Measurements from ENCODE around the gene SIK1. TPM values are rescaled to one million over a fixed set of nuclear protein-coding genes. Genes with fewer than 3 reads are reported as not detected.
"Not testable (repeated sequence)": the region's sequence is repeated elsewhere in the genome, so short reads cannot be mapped to it uniquely, and the experiment has no call there.

Gene SIK1
- 0.57 TPM for polyA plus RNA-seq (ENCODE audit: insufficient read length)

DNA sequence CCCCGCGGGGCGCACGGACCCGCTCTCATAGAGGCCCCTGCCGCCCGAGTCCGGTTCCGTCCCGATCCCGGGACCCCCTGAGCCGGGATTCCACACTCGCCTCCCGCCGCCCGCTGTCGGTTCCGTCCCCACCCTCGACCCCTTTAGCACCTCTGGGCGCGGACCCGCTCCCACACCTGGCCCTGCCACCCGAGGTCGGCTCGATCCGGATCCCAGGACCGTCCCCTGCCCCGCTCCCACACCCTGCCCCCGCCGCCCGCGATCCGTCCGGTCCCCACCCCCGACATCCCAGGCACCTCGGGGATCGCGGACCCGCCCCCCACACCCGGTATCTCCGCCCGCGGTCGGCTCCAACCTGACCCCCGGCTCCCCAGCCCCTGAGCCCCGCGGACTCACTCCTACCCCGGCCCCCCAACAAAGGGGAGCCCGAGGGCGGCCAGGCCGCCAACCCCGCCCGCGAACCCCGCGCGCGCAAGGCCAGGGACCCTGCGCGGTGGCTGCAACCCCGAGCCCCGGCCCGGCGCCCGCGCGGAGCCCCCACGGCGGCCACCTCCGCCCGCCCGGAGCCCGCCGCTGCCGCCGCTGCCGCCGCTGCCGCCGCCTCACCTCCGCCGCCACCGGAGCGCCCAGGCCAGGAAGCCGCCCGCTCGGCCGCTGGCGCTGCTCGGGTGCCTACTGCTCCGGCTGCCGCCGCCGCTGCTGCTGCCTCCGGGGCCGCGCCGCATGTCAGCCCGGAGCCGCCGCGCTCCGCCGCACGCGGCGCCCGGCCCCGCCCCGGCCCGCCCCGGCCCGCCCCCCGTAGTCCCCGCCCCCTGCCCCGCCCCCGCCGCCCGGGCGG is at the start of gene SIK1:
SIK1 (minus strand) TSS at position 728 of the 838 bp plus-strand sequence. CDS start 953 bp downstream, outside the sequence.
- DNase-seq: not testable (repeated sequence)

DNA sequence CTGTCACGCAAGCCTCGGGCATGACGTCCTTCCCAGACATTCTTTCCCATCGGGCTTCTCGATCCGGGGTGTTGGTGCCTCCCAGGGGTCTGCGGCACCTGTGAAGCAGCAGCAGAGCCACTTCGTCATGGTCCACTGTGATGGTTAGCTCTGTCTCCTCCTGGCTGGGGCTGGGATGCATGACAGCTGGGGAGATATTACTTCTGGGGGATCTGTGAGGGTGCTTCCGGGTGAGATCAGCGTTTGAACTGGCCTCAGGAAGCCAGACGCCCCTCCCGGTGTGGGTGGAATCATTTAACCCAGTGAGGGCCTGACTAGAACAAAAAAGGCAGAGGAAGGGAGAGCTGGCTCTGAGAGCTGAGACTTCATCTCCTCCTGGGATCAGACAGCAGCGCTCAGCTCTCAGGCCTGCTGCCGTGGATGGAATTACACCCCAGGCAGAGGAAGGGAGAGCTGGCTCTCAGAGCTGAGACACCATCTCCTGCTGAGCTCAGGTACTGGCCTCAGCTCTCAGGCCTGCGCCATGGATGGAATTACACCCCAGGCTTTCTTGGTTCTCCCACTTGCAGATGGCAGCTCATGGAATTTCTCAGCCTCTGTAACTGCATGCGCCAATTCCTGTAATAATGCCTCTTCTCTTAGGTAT is 44.8 kb upstream of the SIK1 start:
- DNase-seq: not testable (repeated sequence)

DNA sequence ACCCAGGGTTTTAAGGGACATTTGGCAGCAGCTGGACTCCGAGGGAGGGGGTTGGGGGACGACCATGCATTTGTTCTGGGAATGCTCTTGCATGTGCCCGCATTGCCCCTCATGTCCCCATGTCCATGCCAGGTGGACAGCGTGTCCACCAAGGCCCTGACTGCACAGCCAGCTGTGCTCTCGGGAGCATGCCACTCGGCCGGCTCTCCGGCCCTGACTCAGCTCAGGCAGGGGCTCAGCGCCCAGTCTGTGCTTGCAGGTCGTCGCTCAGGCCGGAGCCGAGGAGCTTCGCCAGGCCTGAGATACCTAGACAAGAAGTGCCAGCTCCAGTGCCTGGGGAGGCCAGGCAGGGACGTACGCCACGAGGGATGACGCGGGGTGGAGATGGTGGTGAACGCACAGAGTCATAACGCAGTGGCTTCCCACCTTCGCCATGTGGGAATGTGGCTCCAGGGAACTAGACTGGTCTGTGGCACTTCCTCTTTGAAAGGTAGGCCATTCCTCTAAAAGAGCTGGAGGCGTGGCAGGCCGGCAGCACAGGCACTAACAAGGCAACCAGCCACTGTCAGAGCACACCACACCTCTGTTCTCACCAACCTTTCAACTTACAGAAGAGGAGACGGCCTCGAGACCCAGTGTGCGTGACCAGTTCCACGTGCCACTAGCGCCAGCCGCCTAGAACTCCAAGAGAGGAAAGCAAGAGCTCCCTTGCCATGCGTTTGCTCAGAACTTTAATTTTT is 43.0 kb upstream of the SIK1 start:
- DNase-seq: not testable (repeated sequence)

DNA sequence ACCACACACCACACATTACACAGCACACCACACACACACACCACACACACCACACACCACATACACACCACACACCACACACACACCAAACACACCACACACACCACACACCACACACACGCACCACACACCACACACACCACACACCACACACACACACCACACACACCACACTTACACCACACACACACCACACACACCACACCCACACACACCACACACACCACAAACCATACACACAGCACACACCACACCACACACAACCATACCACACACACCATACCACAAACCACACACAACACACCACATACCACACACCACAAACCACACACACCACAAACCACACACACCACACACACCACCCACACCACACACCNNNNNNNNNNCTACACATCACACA is 40.9 kb upstream of the SIK1 start:
- DNase-seq: no peak

DNA sequence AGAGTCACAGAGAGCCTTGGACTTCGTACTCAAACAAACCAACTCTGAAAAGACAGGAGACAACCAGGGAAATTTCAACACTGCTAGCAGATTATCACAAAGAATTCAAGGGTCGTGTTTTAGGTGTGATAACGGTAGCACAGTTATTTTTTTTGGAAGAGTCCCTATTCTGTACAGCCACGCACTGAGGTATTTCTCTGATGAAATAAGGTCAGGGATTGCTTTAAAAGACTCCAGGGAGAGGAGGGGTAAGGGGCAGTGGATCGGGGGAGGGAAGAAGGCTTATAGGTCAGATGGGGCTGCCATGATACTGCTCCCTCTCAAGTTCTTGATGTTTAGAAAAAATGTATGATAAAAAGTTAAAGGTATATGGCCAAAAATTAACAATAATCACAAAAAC is 38.2 kb upstream of the SIK1 start:
- DNase-seq: not testable (repeated sequence)

DNA sequence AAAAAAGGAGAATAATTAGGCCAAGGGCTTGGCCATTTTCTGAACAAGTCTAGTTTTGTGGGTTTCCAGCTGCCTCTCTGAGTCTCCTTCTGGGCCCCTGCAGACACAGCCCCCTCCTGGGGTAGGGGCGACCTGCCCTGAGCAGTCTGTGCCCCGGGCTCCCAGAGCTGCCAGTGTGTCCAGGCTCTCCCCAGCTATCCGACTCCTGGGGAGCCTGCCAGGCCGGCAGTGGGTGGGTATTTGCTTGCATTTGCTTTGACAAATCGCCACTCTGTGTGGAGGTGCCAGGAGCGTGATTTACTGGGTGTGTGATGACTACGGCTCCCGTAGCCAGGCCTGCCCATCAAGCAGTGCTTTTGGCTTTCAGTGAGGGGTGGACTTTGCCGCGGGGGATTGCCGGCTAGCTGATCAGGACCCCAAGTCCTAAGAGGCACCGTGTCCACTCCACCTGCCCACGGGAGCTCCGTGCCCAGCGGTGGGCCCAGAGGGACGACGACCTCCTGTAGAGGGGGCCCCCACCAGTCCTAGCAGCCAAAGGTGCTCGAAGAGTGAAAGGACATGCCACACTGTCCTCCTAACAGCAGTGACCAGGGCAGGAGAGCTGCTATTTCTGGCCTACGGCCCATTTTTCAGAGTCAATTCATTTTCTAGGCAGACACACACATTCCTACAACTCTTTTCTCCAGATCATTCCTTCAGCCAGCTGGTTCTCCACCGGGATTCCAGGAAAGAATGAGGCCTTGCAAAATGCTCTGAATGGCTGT is 36.7 kb upstream of the SIK1 start:
- not testable (repeated sequence) for DNase-seq

DNA sequence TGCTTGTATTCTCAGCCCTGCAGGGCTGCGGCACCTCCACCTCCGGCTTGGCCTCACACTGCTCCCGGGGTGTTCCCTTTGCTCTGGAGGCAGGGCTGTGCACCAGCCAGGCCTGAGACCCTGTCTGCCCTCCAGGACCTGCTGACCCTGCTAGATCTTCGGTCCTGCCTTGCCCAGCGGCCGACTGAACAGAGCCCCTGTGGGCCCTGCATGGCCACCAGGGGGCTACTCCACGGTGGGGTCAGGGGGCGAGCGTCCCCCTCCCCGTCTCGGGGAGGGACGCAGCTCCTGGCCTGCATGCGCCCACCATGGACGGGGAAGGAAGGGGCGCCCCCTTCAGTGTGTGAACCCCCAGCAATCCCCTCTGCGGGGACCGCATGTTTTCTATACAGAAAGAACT is 36.0 kb upstream of the SIK1 start:
- DNase-seq: not testable (repeated sequence)

DNA sequence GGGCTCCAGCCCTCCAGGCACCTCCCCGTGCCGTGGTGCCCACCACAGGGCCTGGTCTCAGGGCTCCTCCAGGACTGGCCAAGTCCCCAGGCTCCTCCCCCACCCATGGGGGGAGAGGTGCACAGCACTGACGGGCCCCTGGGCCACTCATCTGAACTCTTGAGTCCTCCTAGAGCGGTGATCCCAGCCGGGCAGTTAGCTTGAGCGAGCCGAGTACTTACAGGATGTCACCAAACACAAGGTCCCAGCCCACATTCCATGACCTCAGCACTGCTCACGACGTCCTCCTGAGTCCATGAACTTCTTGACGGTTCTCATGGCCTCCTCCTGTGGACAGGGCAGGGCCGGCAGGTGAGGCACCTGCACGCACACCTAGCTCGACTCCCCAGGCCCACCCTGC is 33.5 kb upstream of the SIK1 start:
- not testable (repeated sequence) for DNase-seq

DNA sequence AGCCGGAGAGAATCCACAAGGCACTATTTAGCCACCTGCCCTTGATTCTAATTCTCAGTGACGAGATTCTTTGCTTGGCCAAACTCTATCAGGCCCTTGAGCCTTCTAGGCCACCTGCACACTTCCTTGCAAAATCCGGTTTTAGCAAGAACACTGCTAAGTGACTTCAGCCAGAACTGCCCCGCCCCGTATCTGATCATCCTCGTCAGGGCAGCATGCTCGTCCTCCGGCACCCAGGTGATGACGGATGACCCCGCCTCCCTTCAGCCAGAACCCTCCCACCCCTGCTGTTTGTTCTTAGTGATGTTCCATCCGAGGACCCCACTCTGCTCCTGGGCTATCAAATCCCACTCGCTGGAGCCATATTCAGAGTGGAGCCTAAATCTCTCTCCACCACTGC is 32.1 kb upstream of the SIK1 start:
- DNase-seq: not testable (repeated sequence)

DNA sequence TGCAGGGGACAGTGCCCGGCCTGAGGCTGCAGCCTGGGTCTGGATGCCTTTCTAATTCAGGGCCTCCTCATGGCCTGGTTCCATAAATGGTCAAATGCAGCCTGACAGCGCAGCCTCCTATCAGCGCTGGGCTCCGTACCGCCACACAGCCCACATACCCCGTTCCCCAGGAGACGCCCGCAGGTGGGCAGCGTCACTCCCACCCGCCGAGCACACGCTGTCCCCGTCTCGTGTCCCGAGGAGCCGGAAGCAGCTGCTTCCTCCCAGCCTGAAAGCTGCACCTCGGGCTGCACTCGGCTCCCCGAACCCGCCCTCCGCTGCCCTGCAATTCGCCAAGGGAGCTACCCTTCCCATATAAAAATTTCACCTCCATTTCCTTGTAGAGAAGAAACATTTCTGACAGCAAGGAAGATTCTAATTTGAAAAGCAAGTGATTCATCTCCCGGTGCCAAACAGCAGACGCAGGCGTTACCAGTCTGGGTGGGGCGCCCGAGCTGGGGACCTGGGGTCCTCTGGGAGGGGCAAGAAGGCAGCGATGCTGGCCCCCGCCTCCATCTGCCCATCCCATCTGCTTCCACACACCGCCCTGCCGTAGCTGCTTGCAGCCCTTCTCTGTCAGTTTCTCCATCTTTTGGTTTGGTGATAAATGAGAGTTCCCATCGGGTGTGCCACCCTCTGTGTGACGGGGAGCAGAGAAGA is 29.8 kb upstream of the SIK1 start:
- DNase-seq: not testable (repeated sequence)

DNA sequence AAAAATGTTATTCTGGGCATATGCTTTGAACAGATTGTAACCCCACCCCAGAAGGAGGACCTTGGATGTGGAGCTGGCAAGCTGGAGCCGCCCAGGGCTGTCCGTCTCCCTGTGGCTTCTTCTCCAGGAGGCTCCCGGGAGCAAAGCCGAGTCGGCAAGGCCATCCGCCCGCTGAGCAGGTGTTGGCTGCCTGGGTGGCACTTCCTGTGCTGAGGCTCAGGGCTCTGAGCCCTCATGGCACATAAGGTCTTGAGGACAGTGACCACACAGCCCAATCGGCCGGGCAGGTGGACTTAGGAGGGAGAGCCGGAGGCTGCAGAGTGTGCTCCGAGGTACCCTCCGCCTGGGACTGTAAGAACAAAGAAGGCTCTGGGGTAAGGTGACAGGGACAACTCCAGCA is 28.8 kb upstream of the SIK1 start:
- not testable (repeated sequence) for DNase-seq

DNA sequence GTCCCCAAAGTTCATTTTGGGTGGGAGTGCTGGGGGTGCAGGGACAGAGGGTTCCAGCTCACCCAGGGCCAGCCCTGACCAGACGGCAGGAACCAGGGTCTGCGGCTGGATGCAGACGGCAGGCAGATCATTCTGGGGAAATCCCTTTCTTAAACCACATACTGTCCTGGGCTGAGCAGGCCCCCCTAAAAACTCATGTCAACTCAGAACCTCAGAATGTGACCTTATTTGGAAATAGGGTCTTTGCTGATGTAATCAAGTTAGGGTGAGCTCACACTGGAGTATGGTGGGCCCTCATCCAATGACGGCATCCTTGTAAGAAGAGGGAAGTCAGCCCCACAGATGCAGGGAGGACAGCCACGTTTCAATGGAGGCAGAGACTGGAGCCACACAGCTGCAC is 27.2 kb upstream of the SIK1 start:
- not testable (repeated sequence) for DNase-seq

DNA sequence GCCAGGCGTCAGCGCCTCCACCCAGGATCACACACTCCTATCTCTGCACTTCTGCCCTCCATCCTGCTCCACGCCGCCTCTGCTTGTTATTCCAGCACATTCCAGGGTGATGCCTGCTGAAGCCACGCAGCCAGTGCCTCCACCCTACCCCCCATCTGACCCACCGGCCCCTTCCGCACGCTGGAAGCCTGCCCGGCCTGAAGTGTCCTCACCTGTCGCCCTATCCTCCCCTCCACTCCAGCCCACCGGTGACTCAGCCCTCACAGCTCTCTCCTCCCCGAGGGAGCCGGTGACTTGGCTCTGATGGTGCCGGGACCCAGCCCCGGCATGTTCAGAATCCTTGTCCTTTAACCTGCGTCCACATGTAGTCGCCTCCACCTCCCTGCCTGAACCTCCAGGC is 24.9 kb upstream of the SIK1 start:
- not testable (repeated sequence) for DNase-seq

DNA sequence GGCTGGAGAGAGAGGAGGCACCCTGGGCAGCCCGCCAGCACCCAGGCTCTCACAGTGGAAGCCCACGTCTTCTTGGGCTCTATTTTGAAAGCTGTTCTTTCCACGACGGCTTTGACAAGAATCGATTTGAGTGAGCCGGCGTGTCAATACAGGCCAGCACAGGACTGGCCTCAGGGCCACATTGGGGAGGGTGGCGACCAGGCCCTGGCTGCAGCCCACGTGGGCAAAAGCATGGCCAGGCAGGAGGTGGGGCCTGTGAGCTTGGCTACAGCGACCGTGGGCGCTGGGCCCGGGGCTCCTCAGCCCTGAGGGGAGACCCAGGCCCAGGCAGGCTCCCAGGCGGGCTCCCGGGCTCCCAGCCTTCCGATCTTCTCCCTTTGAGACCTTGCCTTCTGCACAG is 23.4 kb upstream of the SIK1 start:
- DNase-seq: not testable (repeated sequence)

DNA sequence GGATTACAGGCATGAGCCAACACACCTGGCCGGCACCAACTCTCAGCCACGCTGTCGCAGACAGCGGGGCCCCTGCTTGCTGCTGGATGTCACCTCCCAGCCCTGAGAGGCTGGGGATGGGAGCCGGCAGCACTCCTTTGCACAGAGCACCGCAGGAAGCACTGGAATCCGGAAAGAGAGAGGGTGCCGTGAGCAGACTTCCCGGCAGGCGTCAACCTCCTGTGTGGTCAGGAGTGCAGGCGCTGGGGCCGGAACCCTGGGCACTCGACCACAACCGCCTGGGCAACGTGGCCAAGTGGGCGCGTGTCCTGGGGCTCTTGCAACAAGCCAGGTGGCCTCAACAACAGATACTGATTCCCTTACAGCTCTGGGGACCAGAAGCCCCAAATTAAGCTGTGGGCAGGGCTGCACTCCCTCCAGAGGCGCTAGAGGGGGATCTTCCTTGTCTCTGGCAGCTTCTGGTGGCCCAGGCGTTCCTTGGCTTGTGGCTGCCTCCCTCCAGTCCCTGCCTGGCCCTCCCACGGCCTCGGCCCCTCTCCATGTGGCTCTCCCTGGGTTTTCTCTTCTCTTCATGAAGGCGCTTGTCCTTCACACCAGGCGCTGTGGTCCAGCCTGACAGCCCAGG is 20.5 kb upstream of the SIK1 start:
- not testable (repeated sequence) for DNase-seq

DNA sequence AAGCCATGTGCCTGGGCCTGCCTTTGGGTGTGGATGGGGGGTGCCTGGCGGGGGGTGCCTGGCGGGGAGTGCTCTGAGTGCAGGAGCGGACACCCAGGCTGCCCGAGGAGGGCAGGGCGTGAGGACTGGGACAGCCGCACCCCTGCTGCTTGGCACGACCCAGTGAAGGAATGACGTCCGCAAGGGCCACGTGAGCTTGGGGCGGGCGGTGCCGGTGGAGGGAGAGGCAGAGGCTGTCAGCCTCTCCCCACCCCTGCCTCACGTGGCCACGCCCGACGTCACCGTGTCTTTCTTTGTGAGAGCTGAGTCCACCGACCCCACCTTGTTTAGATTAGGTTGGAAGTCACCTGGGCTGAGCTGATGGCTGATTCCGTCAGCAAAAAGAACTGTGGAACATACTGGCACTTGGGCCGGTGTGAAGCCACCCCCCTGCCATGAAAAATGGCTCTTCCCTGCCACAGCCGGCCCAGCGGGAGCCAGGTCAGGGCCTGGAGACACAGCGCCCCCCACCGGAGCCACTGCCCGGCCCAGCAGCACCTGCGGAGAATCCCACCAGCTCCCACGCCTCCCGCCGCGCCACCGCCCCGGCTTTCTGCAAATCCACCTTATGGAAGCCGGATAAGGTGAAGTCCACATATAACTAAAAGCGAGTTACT is 19.5 kb upstream of the SIK1 start:
- DNase-seq: not testable (repeated sequence)

DNA sequence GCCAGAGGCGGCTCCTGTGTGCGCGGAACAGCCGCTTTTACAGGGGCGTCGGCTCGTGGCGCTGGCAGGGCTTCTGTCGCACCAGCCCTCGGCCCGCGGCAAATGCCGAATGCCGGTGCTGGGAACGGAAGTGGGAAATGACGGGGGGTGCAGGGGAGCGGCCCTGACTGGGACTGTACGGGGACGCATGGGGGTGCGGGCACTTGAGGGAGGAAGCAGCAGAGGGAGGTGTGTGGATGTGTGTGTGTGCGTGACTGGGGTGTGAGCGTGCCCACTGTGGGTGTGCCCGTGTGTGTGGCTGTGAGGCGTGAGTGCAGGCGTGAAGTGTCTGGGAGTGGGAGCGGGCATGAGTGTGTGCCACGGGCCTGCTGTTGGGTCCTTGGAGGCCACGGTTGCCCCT is 17.6 kb upstream of the SIK1 start:
- DNase-seq: not testable (repeated sequence)

DNA sequence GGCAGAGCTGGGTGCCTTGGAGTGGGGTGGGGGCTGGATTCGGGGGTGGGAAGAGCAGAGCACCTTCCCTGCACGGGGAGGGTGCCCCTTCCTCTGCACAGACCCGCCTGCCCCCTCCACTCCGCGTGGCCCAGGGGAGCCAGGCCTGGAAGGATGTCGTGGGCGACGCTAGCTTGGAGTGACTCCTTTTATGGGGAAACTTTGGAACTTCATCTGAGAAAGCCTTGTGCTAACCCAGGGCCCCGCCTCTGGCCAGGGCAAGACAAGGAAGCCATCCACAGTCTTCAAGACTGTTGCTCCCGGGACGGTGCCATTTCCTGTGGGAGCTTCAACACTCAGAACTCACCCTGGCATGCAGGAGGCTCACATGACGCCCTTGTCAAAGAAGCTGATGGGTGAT is 15.6 kb upstream of the SIK1 start:
- DNase-seq: not testable (repeated sequence)

DNA sequence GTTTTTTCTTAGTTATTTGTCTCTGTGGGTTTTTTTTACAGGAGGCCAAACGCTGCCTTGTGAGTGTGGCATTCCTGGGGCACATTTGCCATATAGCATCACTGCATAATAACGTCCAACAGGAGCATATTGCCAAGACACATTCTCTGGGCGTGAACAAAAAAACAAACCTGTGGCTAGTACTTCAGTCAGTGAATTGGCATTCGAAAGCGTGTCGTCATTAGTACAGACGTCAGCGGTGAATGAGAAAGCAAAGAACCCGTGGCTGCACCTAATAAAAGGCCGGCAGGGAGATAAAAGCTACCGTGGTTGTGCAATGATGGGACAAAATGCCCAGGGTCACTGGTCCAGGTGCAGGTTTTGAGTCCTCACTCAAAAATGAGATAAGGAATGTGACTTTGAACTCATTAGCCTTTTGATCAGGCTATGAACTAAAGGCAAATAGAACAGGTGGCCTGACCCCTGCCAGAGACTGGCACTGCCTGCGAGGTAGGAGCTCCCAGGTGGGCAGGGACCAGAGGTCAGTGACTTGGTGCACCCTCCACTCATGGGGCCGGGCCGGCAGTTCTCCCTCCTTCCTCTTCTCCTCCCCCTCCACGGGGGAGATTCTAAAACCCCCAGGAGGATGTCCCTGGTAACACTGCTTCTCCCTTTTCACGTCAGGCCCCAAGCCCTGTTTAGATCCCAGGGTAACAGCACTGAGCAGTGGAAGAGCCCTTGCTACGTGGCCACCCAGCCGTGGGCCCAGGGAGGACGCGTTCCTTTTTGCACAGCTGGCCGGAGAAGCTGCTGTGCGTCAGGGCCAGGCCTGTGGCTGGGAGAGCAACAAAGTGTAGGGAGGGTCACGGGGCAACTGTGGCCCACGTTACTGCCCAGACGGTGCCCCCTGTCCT is 14.2 kb upstream of the SIK1 start:
- DNase-seq: not testable (repeated sequence)
